CD4-positive, alpha-beta T cell treated with Interleukin-12 subunit alpha and Interleukin-12 subunit beta, for 1 hour (primary cell): ENCODE results near the gene PARVA.

Experiments used
- DNase-seq: peaks from one replicate; pipeline ENCODE4 v3.0.0-alpha.2; 2020

Gene PARVA

GRCh38 chr11:12404436-12404835 lies 27.1 kb downstream of the PARVA start:
- no peak for DNase-seq

- DNase-seq, result no peak
Observed at GRCh38 chr11:12408156-12408770, 30.9 kb downstream of the PARVA start.

- DNase-seq, result no peak
Observed at GRCh38 chr11:12409621-12410005, 32.2 kb downstream of the PARVA start.

- DNase-seq, result no peak
Observed at GRCh38 chr11:12410006-12410728, 32.8 kb downstream of the PARVA start.

GRCh38 chr11:12411393-12411792 lies 34.0 kb downstream of the PARVA start:
- no peak for DNase-seq

- peak; percentile 3 for DNase-seq
Observed at GRCh38 chr11:12411806-12412727, 34.7 kb downstream of the PARVA start.

GRCh38 chr11:12413141-12414052 lies 36.0 kb downstream of the PARVA start:
- no peak for DNase-seq

GRCh38 chr11:12414611-12415010 lies 37.2 kb downstream of the PARVA start:
- no peak for DNase-seq

GRCh38 chr11:12415342-12415966 lies 38.1 kb downstream of the PARVA start:
- no peak for DNase-seq

GRCh38 chr11:12416552-12416951 lies 39.2 kb downstream of the PARVA start:
- DNase-seq, result no peak

- no peak for DNase-seq
Observed at GRCh38 chr11:12417691-12418611, 40.6 kb downstream of the PARVA start.

- no peak for DNase-seq
Observed at GRCh38 chr11:12420040-12420439, 42.7 kb downstream of the PARVA start.

- DNase-seq, result no peak
Observed at GRCh38 chr11:12420706-12421105, 43.3 kb downstream of the PARVA start.

GRCh38 chr11:12421386-12421785 lies 44.0 kb downstream of the PARVA start:
- no peak for DNase-seq

GRCh38 chr11:12426176-12426575 lies 48.8 kb downstream of the PARVA start:
- DNase-seq, result no peak

- no peak for DNase-seq
Observed at GRCh38 chr11:12429155-12429554, 51.8 kb downstream of the PARVA start.

GRCh38 chr11:12430351-12430750 lies 53.0 kb downstream of the PARVA start:
- no peak for DNase-seq

GRCh38 chr11:12430954-12431595 lies 53.7 kb downstream of the PARVA start:
- DNase-seq, result no peak

GRCh38 chr11:12432507-12432906 lies 55.1 kb downstream of the PARVA start:
- no peak for DNase-seq

- DNase-seq, result no peak
Observed at GRCh38 chr11:12433121-12433520, 55.8 kb downstream of the PARVA start.
